ENCODE data around the gene KCNV2. TPM values are rescaled to one million over a fixed set of nuclear protein-coding genes. Genes with fewer than 3 reads are reported as not detected.

KCNV2 gene
- total RNA-seq, 1 donor from 2014 or later = not detected

DNA sequence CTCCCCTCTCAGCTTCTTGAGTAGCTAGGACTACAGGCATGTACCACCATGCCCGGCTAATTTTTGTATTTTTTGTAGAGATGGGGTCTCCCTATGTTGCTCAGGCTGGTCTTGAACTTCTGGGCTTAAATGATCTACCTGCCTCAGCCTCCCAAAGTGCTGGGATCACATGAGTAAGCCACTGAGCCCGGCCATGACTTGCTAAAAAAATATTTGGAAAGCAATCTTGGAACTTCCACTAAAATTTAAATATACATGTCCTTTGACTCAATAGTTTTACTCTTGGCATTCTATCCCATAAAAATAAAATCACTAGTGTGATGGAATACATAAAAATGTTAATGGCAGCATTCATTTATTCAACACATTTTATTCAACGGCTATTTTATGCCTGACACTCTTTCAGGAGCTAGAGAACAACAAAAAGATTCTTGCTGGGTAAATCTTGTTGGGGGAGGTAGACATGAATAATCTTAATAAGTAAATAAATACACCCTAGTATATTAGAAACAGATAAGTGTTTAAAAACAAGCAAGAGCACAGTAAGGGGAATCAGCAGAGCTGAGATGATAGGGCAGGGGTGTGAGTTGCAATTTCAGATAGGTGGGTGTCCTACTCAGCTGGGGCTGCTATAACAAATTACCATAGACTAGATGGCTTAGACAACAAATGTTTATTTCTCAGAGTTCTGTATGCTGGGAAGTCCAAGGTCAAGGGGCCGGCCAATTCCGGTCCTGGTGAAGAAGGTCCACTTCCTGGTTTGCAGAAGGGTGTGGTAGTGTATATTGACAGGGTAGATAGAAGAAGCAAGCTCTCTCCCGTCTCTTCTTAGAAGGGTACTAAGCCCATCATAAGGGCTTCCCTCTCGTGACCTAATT, 50.7 kb downstream of the KCNV2 start:
- Mint-ChIP-seq H3K4me1 (peaks cover 21% of the 10 kb centered on the region), H3K27ac (no peak overlapping the region), H3K9me3 (peaks cover 4% of the 10 kb centered on the region), H3K4me3 (no peak overlapping the region), H3K36me3 (peaks cover 26% of the 10 kb centered on the region), H3K27me3 (ENCODE audit: low read depth) (no peaks in the 10 kb centered on the region)
- TF ChIP-seq, protein P1, sequence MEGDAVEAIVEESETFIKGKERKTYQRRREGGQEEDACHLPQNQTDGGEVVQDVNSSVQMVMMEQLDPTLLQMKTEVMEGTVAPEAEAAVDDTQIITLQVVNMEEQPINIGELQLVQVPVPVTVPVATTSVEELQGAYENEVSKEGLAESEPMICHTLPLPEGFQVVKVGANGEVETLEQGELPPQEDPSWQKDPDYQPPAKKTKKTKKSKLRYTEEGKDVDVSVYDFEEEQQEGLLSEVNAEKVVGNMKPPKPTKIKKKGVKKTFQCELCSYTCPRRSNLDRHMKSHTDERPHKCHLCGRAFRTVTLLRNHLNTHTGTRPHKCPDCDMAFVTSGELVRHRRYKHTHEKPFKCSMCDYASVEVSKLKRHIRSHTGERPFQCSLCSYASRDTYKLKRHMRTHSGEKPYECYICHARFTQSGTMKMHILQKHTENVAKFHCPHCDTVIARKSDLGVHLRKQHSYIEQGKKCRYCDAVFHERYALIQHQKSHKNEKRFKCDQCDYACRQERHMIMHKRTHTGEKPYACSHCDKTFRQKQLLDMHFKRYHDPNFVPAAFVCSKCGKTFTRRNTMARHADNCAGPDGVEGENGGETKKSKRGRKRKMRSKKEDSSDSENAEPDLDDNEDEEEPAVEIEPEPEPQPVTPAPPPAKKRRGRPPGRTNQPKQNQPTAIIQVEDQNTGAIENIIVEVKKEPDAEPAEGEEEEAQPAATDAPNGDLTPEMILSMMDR (IDR thresholded peaks at IDR 0.05; ENCODE audit: unreplicated experiment) = no peak
- no peak for DNase-seq (ENCODE audit: low spot score in 2 of 2, unreplicated experiment in 2 of 2)

DNA sequence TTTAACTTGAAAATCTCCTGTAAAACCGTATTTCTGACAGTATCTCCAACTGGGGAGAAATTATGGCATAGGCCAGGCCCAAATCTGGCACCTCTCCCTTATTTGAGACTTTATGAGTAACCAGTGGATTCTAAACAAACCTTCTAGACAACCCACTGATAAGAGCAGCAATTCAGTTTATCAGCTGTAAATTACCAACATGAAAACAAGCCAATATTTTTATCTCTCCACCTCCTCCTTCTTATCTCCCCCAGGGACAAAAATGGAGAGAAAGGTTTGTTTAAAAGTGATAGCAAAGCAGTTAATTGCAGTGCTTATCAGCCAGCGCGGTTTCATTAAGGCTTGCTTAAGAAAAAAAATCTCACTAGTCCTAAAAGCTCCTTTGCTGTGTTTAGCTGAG, 53.8 kb downstream of the KCNV2 start:
- no peak for DNase-seq (ENCODE audit: low spot score in 2 of 2, unreplicated experiment in 2 of 2)
- peaks cover 32% of the 10 kb centered on the region for H3K9me3 Mint-ChIP-seq
- TF ChIP-seq, protein P1 (IDR thresholded peaks at IDR 0.05; ENCODE audit: unreplicated experiment) = no peak
- H3K27ac Mint-ChIP-seq = no peak overlapping the region
- no peak overlapping the region for H3K4me3 Mint-ChIP-seq
- no peaks in the 10 kb centered on the region for H3K27me3 Mint-ChIP-seq (ENCODE audit: low read depth)
- peaks cover 54% of the 10 kb centered on the region for H3K36me3 Mint-ChIP-seq
- H3K4me1 Mint-ChIP-seq = peaks cover 14% of the 10 kb centered on the region

DNA sequence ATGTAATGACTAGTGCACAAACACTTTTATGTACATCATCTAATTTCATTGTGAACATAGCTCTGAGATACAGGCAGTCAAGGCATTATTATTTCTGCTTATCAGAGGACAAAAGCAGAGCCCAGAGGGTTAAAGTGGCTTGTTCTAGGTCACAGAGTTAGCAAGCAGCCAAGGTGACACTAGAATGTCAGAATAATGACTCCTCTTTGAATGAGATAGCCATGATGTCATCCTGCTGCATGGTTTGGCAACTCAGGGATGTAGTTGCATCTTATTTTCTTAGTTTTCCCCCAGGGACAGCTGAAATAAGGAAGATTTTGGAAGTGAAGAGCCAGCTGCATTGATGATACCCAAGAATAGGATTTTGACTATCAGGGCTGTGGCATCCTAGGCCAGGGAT, 54.4 kb downstream of the KCNV2 start:
- TF ChIP-seq, protein P1 (IDR thresholded peaks at IDR 0.05; ENCODE audit: unreplicated experiment) = no peak
- H3K9me3 Mint-ChIP-seq = peaks cover 37% of the 10 kb centered on the region
- H3K36me3 Mint-ChIP-seq = peaks cover 60% of the 10 kb centered on the region
- peaks cover 14% of the 10 kb centered on the region for H3K4me1 Mint-ChIP-seq
- H3K27me3 Mint-ChIP-seq (ENCODE audit: low read depth) = no peaks in the 10 kb centered on the region
- no peak overlapping the region for H3K4me3 Mint-ChIP-seq
- DNase-seq (ENCODE audit: low spot score in 2 of 2, unreplicated experiment in 2 of 2) = no peak
- H3K27ac Mint-ChIP-seq = no peak overlapping the region

DNA sequence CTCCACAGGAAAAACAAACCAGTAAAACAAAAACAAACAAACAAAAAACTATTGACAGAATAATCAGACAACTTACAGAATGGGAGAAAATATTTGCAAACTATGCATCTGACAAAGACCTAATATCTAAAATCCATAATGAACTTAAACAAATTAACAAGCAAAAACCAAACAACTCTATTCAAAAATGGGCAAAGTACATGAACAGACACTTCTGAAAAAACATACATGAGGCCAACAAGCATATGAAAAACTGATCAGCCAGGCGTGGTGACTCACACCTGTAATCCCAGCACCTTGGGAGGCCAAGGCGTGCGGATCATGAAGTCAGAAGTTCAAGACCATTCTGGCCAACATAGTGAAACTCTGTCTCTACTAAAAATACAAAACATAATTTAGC, 60.1 kb downstream of the KCNV2 start:
- Mint-ChIP-seq H3K27ac (no peak overlapping the region), H3K4me1 (no peaks in the 10 kb centered on the region), H3K27me3 (ENCODE audit: low read depth) (no peaks in the 10 kb centered on the region), H3K9me3 (peaks cover 60% of the 10 kb centered on the region), H3K36me3 (peaks cover 81% of the 10 kb centered on the region), H3K4me3 (no peak overlapping the region)
- DNase-seq (ENCODE audit: low spot score in 2 of 2, unreplicated experiment in 2 of 2) = no peak
- TF ChIP-seq, protein P1 (IDR thresholded peaks at IDR 0.05; ENCODE audit: unreplicated experiment) = no peak

DNA sequence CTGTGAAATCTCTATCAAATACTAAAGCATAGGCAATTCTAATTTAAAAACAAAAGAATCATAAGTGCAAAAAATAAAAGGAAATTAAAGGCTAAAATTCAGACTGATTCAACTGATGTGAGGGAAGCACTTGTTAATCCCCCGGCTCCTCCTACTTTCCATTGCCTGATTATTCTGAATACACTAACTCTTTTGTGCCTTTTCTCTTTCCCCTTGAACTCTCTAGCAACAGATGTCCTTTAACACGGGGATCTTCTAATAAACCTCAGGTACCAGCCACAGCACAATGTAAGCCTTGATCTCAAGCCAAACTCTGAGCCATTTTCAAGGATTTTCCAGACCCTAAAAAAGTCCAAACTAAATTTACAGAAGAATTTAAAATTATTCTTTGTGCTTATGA, 61.5 kb downstream of the KCNV2 start:
- TF ChIP-seq, protein P1 (IDR thresholded peaks at IDR 0.05; ENCODE audit: unreplicated experiment) = no peak
- H3K27me3 Mint-ChIP-seq (ENCODE audit: low read depth) = no peaks in the 10 kb centered on the region
- H3K9me3 Mint-ChIP-seq = peaks cover 52% of the 10 kb centered on the region
- H3K27ac Mint-ChIP-seq = no peak overlapping the region
- DNase-seq (ENCODE audit: low spot score in 2 of 2, unreplicated experiment in 2 of 2) = no peak
- H3K4me1 Mint-ChIP-seq = no peaks in the 10 kb centered on the region
- H3K4me3 Mint-ChIP-seq = no peak overlapping the region
- H3K36me3 Mint-ChIP-seq = peaks cover 81% of the 10 kb centered on the region

Other genes starting within 250 kb of the KCNV2 start
- gene VLDLR, start 95.7 kb upstream of the KCNV2 start, total RNA-seq = 47.8 to 50.0 TPM (median 49.6 TPM) in 3 replicates
- gene PUM3, start 126.6 kb downstream of the KCNV2 start, total RNA-seq = 49.5 to 58.6 TPM (median 53.0 TPM) in 3 replicates

Measured in mesothelial cell of epicardium (in vitro differentiated cells).